Breast epithelium (tissue), 4 donors: ENCODE measurements around the gene SLC12A1. TPM values are rescaled to one million over a fixed set of nuclear protein-coding genes. Genes with fewer than 3 reads are reported as not detected.

Experiments
- DNase-seq, 2 donors: peaks; one replicate each; pipeline ENCODE4 v3.0.0-alpha.2; 2019; ENCODE audit warnings: low spot score in 2 of 2
- H3K27ac ChIP-seq, 2 donors: fragments of 200-600 bp; sonication (generic) in 1 of 2; one replicate each; pipeline ENCODE4 v1.5.1; 2016 to 2019; ENCODE audit warnings: mild to moderate bottlenecking in 1 of 2
- H3K27me3 ChIP-seq, 2 donors: fragments of 200-600 bp; sonication (generic) in 1 of 2; one replicate each; pipeline versions ENCODE4 v1.5.1 to v1.6.0; 2017 to 2019; ENCODE audit warnings: control low read depth in 1 of 2, mild to moderate bottlenecking in 1 of 2
- H3K36me3 ChIP-seq: fragments of 200-600 bp; one replicate; pipeline ENCODE4 v1.5.1; 2019
- H3K4me1 ChIP-seq, 2 donors: fragments of 200-600 bp; sonication (generic); one replicate each; pipeline ENCODE4 v1.5.1; 2016 to 2019; ENCODE audit warnings: control low read depth in 1 of 2
- H3K4me3 ChIP-seq, 3 donors: fragments of 200-600 bp; sonication (generic); 1 replicate in 2 of 3; 2 replicates in 1 of 3; pipeline ENCODE4 v1.5.1; 2016 to 2019; ENCODE audit warnings: mild to moderate bottlenecking in 3 of 3, moderate library complexity in 2 of 3
- H3K9me3 ChIP-seq, 2 donors: fragments of 200-600 bp; sonication (generic) in 1 of 2; one replicate each; pipeline ENCODE4 v1.5.1; 2016 to 2019; ENCODE audit warnings: control low read depth in 1 of 2
- CTCF ChIP-seq, 3 donors: fragments of 450-650 bp; IDR thresholded peaks; one replicate each; pipeline ENCODE4 v1.5.1; 2016 to 2017; ENCODE audit warnings: antibody characterized with exemption in 3 of 3, mild to moderate bottlenecking in 3 of 3, moderate library complexity in 3 of 3
- POLR2A ChIP-seq: fragments of 450-650 bp; IDR thresholded peaks from one replicate; pipeline ENCODE4 v1.6.1; 2016; ENCODE audit warnings: antibody characterized with exemption, mild to moderate bottlenecking, moderate library complexity
- POLR2AphosphoS5 ChIP-seq, 3 donors: sonication (generic); formaldehyde crosslinking; IDR thresholded peaks; one replicate each; pipeline ENCODE4 v1.6.1; 2017; ENCODE audit warnings: antibody characterized with exemption in 3 of 3
- intact Hi-C: fragments of 100-400 bp; cut with DNase I; formaldehyde crosslinking; loops from one replicate; pipeline ENCODE4 v1.15.1; 2023; ENCODE audit warnings: low total_unique reads
- total RNA-seq, 3 donors: library from RNA; depleted of rRNA; stranded (reverse); fragments of >200 nt; gene quantifications; one replicate each; pipeline ENCODE4 v1.1.0, GENCODE V29; 2016

Gene SLC12A1
- total RNA-seq, 3 donors from 2014 or later: under 0.01 TPM; not detected in 2

- no peaks in the 10 kb centered on the region for H3K36me3 ChIP-seq
- intact Hi-C loops: no loop called here
- TF ChIP-seq POLR2A (no peak), CTCF (IDR thresholded peaks at IDR 0.05) (peak in 2 of 3 donors; percentile 58 to 64), POLR2AphosphoS5 (IDR thresholded peaks at IDR 0.05) (no peak)
- H3K27ac ChIP-seq: no peak overlapping the region
- no peaks in the 10 kb centered on the region for H3K27me3 ChIP-seq
- no peaks in the 10 kb centered on the region for H3K9me3 ChIP-seq
- no peaks in the 10 kb centered on the region for H3K4me1 ChIP-seq
- no peak overlapping the region for H3K4me3 ChIP-seq
- DNase-seq: no peak
These were observed 44.6 kb downstream of the SLC12A1 start for GRCh38 chr15:48250640-48251076.

- Histone ChIP-seq H3K9me3 (no peaks in the 10 kb centered on the region), H3K4me3 (no peak overlapping the region), H3K27ac (no peak overlapping the region), H3K4me1 (no peaks in the 10 kb centered on the region), H3K36me3 (no peaks in the 10 kb centered on the region), H3K27me3 (no peaks in the 10 kb centered on the region)
- intact Hi-C loops: no loop called here
- TF ChIP-seq POLR2AphosphoS5 (IDR thresholded peaks at IDR 0.05) (no peak), CTCF (IDR thresholded peaks at IDR 0.05) (no peak), POLR2A (no peak)
- DNase-seq: no peak
These were observed 47.1 kb downstream of the SLC12A1 start for GRCh38 chr15:48253172-48253571.

- TF ChIP-seq CTCF (IDR thresholded peaks at IDR 0.05): no peak
- no peak for TF ChIP-seq POLR2A
- no peak for TF ChIP-seq POLR2AphosphoS5 (IDR thresholded peaks at IDR 0.05)
- DNase-seq: no peak
- H3K36me3 ChIP-seq: no peaks in the 10 kb centered on the region
- H3K27me3 ChIP-seq: no peaks in the 10 kb centered on the region
- no peak overlapping the region for H3K4me3 ChIP-seq
- intact Hi-C loops: no loop called here
- H3K4me1 ChIP-seq: no peaks in the 10 kb centered on the region
- no peak overlapping the region for H3K27ac ChIP-seq
- no peaks in the 10 kb centered on the region for H3K9me3 ChIP-seq
These were observed 59.0 kb downstream of the SLC12A1 start for GRCh38 chr15:48265135-48265534.

GRCh38 chr15:48266024-48266689, 60.1 kb downstream of the SLC12A1 start:
- DNase-seq: no peak
- Histone ChIP-seq H3K27me3 (no peaks in the 10 kb centered on the region), H3K36me3 (no peaks in the 10 kb centered on the region), H3K9me3 (no peaks in the 10 kb centered on the region), H3K27ac (no peak overlapping the region), H3K4me3 (no peak overlapping the region), H3K4me1 (no peaks in the 10 kb centered on the region)
- intact Hi-C loops: no loop called here
- TF ChIP-seq POLR2A: no peak
- TF ChIP-seq POLR2AphosphoS5 (IDR thresholded peaks at IDR 0.05): no peak
- no peak for TF ChIP-seq CTCF (IDR thresholded peaks at IDR 0.05)

- Histone ChIP-seq H3K27ac (no peak overlapping the region), H3K27me3 (no peaks in the 10 kb centered on the region), H3K4me3 (no peak overlapping the region), H3K4me1 (no peaks in the 10 kb centered on the region), H3K9me3 (no peaks in the 10 kb centered on the region), H3K36me3 (no peaks in the 10 kb centered on the region)
- no peak for TF ChIP-seq POLR2AphosphoS5 (IDR thresholded peaks at IDR 0.05)
- no peak for TF ChIP-seq POLR2A
- TF ChIP-seq CTCF (IDR thresholded peaks at IDR 0.05): no peak
- intact Hi-C loops: no loop called here
- DNase-seq: no peak
These were observed 61.7 kb downstream of the SLC12A1 start for GRCh38 chr15:48267766-48268165.
